ENCODE results near the gene ALG10B.
"Not testable (repeated sequence)": the region's sequence is repeated elsewhere in the genome, so short reads cannot be mapped to it uniquely, and the experiment has no call there.

The ALG10B gene

DNA sequence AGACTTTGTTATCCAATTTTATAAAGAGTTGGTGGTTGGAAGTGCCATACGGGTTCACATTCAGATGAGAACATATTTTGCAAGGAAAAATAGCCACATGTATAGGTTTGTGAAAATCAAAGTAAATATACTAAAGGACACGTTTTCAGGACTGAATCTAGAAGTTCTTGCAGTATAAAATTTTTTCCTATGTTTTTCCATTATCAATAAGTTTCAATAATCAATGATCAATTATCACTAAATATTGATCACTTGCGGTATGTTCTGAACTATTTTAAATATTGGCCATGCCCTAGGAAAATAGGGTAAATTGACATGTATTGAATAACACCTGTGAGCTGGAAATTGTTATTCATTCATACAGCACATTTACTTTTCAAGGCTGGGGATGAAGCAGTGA lies 25.9 kb downstream of the ALG10B start:
- Histone ChIP-seq H2AFZ (ENCODE audit: low read depth, low read length) (no peak overlapping the region), H3K4me1 (ENCODE audit: low read length) (no peaks in the 10 kb centered on the region), H3K4me2 (ENCODE audit: low read length) (no peak overlapping the region), H4K20me1 (ENCODE audit: insufficient read depth, low read length) (no peaks in the 10 kb centered on the region), H3K9me3 (ENCODE audit: insufficient read depth, low read length) (no peaks in the 10 kb centered on the region), H3K79me2 (ENCODE audit: low read length) (no peaks in the 10 kb centered on the region), H3K4me3 (ENCODE audit: low read length) (no peak overlapping the region), H3K27ac (ENCODE audit: low read length) (no peak overlapping the region), H3K27me3 (ENCODE audit: low read depth, low read length) (no peaks in the 10 kb centered on the region), H3K36me3 (replicated peaks; ENCODE audit: low read depth, low read length) (no peaks in the 10 kb centered on the region), H3K9ac (ENCODE audit: low read length) (no peak overlapping the region)
- TF ChIP-seq EZH2phosphoT487 (IDR thresholded peaks at IDR 0.05; ENCODE audit: low read depth) = no peak
- TF ChIP-seq, protein P1, sequence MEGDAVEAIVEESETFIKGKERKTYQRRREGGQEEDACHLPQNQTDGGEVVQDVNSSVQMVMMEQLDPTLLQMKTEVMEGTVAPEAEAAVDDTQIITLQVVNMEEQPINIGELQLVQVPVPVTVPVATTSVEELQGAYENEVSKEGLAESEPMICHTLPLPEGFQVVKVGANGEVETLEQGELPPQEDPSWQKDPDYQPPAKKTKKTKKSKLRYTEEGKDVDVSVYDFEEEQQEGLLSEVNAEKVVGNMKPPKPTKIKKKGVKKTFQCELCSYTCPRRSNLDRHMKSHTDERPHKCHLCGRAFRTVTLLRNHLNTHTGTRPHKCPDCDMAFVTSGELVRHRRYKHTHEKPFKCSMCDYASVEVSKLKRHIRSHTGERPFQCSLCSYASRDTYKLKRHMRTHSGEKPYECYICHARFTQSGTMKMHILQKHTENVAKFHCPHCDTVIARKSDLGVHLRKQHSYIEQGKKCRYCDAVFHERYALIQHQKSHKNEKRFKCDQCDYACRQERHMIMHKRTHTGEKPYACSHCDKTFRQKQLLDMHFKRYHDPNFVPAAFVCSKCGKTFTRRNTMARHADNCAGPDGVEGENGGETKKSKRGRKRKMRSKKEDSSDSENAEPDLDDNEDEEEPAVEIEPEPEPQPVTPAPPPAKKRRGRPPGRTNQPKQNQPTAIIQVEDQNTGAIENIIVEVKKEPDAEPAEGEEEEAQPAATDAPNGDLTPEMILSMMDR (IDR thresholded peaks at IDR 0.05; ENCODE audit: low read depth, low read length) = no peak

DNA sequence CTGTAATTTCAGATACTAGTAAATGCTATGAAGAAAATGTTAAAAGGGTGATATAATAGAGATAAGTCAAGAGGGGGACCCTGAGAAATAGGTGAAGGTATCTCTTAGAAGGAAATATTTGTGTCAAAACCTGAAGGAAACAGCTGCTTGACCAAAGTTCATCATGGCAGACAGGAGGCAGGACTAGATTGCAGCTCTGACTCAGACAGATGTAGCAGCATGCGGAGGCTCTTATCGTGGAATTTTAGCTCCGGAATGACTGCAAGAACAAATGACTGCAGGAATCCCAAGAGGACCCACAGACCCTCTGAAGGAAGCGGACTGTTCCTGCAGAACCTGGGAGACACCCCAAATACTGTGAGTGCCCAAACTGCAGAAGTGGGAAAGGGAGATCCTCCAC lies 26.7 kb downstream of the ALG10B start:
- not testable (repeated sequence) for H2AFZ ChIP-seq (ENCODE audit: low read depth, low read length); H3K9me3 ChIP-seq (ENCODE audit: insufficient read depth, low read length); H3K4me1 ChIP-seq (ENCODE audit: low read length); H3K9ac ChIP-seq (ENCODE audit: low read length); H3K79me2 ChIP-seq (ENCODE audit: low read length); H3K36me3 ChIP-seq (replicated peaks; ENCODE audit: low read depth, low read length); H3K27ac ChIP-seq (ENCODE audit: low read length); H3K27me3 ChIP-seq (ENCODE audit: low read depth, low read length); H4K20me1 ChIP-seq (ENCODE audit: insufficient read depth, low read length); H3K4me3 ChIP-seq (ENCODE audit: low read length); H3K4me2 ChIP-seq (ENCODE audit: low read length)

DNA sequence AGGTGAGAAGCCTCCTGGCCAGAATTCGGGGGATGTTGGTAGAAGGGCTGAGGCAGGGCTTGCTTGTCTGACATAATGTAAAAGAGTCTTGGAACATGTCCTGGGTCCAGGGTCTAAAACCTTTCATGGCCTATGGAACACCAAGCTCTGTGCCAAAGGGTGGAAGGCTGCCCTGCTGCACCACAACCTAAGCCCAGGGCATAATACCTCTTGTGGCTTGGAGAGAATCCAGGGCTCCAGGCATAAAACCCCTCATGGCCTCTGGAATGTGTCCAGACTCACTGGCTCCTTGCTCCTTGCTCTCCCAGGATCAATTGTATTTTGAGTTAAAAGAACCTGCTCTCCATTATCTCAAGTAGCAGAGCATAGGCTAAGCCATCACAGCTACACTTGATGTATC lies 27.3 kb downstream of the ALG10B start:
- H3K27ac ChIP-seq (ENCODE audit: low read length); H3K36me3 ChIP-seq (replicated peaks; ENCODE audit: low read depth, low read length); H3K4me3 ChIP-seq (ENCODE audit: low read length); H2AFZ ChIP-seq (ENCODE audit: low read depth, low read length); H4K20me1 ChIP-seq (ENCODE audit: insufficient read depth, low read length); H3K9me3 ChIP-seq (ENCODE audit: insufficient read depth, low read length); H3K4me2 ChIP-seq (ENCODE audit: low read length); H3K79me2 ChIP-seq (ENCODE audit: low read length); H3K9ac ChIP-seq (ENCODE audit: low read length); H3K27me3 ChIP-seq (ENCODE audit: low read depth, low read length); H3K4me1 ChIP-seq (ENCODE audit: low read length): not testable (repeated sequence)

DNA sequence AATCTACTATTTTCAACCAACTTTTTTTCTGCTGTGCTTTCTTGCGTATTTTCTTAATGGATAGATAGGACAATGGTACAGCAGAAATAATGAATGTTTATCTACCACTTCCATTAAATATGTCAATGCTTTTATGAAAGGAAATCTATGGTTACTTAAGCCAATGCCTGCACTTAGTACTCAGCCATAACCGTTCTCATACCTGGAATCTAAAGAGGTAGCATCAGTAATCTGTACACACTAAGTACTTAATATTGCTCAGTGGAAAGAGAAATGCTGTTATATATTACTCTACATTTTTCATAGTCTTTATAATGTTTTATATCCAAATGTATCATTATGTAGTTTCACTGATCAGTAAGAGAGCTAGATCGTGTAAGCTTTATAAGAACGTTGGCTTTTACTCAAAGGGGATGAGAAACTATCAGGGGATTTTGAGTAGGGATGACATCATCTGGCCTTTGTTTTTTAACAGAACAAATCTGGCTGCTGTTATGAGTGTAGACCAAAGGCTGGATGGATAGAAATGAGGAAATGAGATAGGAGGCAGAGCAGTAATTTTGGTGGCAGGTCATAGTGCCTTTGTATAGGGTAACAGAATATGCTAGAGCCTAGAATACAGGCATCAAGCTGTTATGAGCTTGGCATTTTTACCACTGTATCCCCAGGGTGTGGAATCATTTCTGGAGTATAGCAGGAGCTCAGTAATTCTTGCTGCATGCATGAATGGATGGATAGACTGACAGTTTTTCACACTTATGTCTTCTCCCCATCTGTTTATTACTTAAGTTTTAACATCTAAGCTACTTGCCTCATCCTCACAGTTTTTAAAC lies 34.0 kb downstream of the ALG10B start:
- peak overlapping the region; percentile 55 for H3K4me3 ChIP-seq (ENCODE audit: low read length)
- peaks cover 30% of the 10 kb centered on the region for H3K4me1 ChIP-seq (ENCODE audit: low read length)
- H2AFZ ChIP-seq (ENCODE audit: low read depth, low read length) = 0 out of 2 replicates have a peak overlapping the region, but pooled peaks have one; percentile 36
- no peaks in the 10 kb centered on the region for H3K27me3 ChIP-seq (ENCODE audit: low read depth, low read length)
- H3K4me2 ChIP-seq (ENCODE audit: low read length) = peak overlapping the region; percentile 67
- no peaks in the 10 kb centered on the region for H3K36me3 ChIP-seq (replicated peaks; ENCODE audit: low read depth, low read length)
- 0 out of 2 replicates have a peak, but pooled peaks cover 4% of the 10 kb centered on the region for H3K9me3 ChIP-seq (ENCODE audit: insufficient read depth, low read length)
- no peak for TF ChIP-seq EZH2phosphoT487 (IDR thresholded peaks at IDR 0.05; ENCODE audit: low read depth)
- TF ChIP-seq, protein P1 (IDR thresholded peaks at IDR 0.05; ENCODE audit: low read depth, low read length) = no peak
- H4K20me1 ChIP-seq (ENCODE audit: insufficient read depth, low read length) = no peaks in the 10 kb centered on the region
- H3K79me2 ChIP-seq (ENCODE audit: low read length) = no peaks in the 10 kb centered on the region
- H3K27ac ChIP-seq (ENCODE audit: low read length) = peak overlapping the region; percentile 83
- peak overlapping the region; percentile 33; the same call in 1 of the 2 replicates for H3K9ac ChIP-seq (ENCODE audit: low read length)

DNA sequence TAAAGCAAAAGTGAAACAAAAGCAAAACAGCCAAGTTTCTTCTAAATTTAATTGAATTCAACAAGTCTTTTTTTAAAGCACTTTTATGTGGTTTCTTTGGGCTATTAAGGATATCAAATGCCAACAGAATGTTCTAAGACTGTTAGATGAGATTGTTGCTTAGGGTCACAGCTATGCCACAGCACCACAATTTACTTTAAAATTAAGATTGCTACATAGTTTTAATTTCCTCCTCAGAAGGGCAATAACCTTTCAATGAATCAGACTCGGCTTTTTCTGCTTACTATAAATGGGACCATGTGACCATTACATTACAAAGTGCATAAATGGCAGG lies 34.6 kb downstream of the ALG10B start:
- H3K36me3 ChIP-seq (replicated peaks; ENCODE audit: low read depth, low read length); H3K79me2 ChIP-seq (ENCODE audit: low read length); H3K27me3 ChIP-seq (ENCODE audit: low read depth, low read length); H3K9me3 ChIP-seq (ENCODE audit: insufficient read depth, low read length); H4K20me1 ChIP-seq (ENCODE audit: insufficient read depth, low read length): not testable (repeated sequence)
- H3K27ac ChIP-seq (ENCODE audit: low read length) = peak overlapping the region; percentile 83
- peak overlapping the region; percentile 67 for H3K4me2 ChIP-seq (ENCODE audit: low read length)
- peaks cover 30% of the 10 kb centered on the region for H3K4me1 ChIP-seq (ENCODE audit: low read length)
- H3K4me3 ChIP-seq (ENCODE audit: low read length) = peak overlapping the region; percentile 55
- peak overlapping the region; percentile 36; the same call in 1 of the 2 replicates for H2AFZ ChIP-seq (ENCODE audit: low read depth, low read length)
- peak overlapping the region; percentile 33; the same call in 1 of the 2 replicates for H3K9ac ChIP-seq (ENCODE audit: low read length)

All from OCI-LY3 (cell line).